ENCODE results near the gene PDE3A. TPM values are rescaled to one million over a fixed set of nuclear protein-coding genes. Genes with fewer than 3 reads are reported as not detected.

Gene PDE3A
- total and polyA plus RNA-seq, 5 experiments from 2014 or later: not detected

GRCh38 chr12:20561871-20562270 is 193.5 kb downstream of the PDE3A start:
- Mint-ChIP-seq H3K36me3 (no peaks in the 10 kb centered on the region), H3K27me3 (no peaks in the 10 kb centered on the region), H3K27ac (no peak overlapping the region), H3K4me1 (no peaks in the 10 kb centered on the region), H3K4me3 (no peak overlapping the region), H3K9me3 (peaks cover 0 to under 1% (median 0%) of the 10 kb centered on the region in 9 donors)
- POLR2A ChIA-PET: no interaction called here
- no peak for ATAC-seq
- no peak for DNase-seq

DNA sequence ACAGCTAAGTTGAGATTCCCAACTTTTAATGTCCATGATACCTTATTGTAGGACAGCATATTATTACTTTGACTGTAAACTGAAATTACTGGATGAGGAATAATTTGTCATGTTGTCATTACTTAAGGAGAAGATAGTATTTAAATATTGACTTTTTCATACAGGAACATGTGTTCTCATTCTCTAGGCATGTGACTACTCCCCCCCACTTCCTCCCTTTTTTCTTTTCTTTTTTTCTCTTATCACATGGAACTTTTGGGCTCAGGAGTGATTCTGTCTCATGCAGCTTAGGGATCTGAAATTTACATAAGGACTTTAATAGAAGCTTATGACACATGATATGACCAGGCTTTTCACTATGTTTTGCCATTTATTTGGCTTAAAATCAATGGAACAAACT is 199.1 kb downstream of the PDE3A start:
- POLR2A ChIA-PET: no interaction called here

DNA sequence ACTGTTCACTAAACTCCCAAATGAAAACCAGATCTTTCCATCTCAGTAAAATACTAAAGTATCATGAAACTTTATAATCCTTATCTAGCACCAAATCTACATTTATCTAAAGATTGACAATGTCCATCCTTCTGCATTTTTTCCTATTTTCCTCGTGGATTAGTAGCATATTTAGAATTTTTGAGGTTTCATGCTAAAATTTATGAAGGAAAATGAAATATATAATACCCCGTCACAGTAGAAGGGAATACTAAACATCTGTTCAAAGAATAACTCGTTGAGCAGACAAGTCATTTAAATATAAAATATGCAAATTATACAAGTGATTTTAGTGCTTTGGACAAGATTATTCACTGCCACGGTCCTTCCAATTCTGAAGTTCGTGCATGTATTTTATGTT is 204.1 kb downstream of the PDE3A start:
- H3K27ac Mint-ChIP-seq: no peak overlapping the region
- POLR2A ChIA-PET: no interaction called here
- no peaks in the 10 kb centered on the region for H3K36me3 Mint-ChIP-seq
- no peaks in the 10 kb centered on the region for H3K4me1 Mint-ChIP-seq
- no peak for ATAC-seq
- H3K27me3 Mint-ChIP-seq: no peaks in the 10 kb centered on the region
- no peak overlapping the region for H3K4me3 Mint-ChIP-seq
- no peaks in the 10 kb centered on the region for H3K9me3 Mint-ChIP-seq
- no peak for DNase-seq

More for the DNA sequence above, 199.1 kb downstream of the PDE3A start:
- H3K4me1 Mint-ChIP-seq: no peaks in the 10 kb centered on the region
- no peak overlapping the region for H3K4me3 Mint-ChIP-seq
- H3K36me3 Mint-ChIP-seq: no peaks in the 10 kb centered on the region
- H3K27me3 Mint-ChIP-seq: no peaks in the 10 kb centered on the region
- H3K9me3 Mint-ChIP-seq: no peaks in the 10 kb centered on the region
- no peak for DNase-seq
- no peak for ATAC-seq
- no peak overlapping the region for H3K27ac Mint-ChIP-seq

DNA sequence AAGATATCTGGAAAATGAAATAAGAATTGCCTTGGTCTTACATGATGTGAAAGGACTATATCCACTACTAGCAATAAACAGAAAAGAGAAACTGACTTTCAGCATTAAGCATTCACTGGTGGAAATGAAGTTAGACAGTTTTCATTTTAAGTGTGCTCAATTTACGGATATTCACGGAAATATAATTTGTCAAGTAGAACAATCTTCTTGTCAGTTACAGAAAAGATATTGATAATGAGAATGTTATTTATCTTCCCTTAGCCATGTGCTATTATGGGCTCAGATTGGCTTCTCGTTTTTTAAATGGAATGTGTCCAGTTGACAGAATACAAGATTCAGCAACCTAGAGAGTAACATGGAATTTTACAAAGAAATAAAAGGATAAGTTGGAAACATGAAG is 208.2 kb downstream of the PDE3A start:
- Mint-ChIP-seq H3K4me3 (no peak overlapping the region), H3K27ac (no peak overlapping the region), H3K27me3 (peaks cover 0 to 4% (median 0%) of the 10 kb centered on the region in 5 donors), H3K4me1 (no peaks in the 10 kb centered on the region), H3K9me3 (peaks cover 0 to 3% (median 0%) of the 10 kb centered on the region in 9 donors), H3K36me3 (no peaks in the 10 kb centered on the region)
- ATAC-seq (no peak), DNase-seq (no peak)
- POLR2A ChIA-PET: no interaction called here

GRCh38 chr12:20577054-20577453 is 208.7 kb downstream of the PDE3A start:
- DNase-seq (no peak), ATAC-seq (no peak)
- Mint-ChIP-seq H3K27ac (no peak overlapping the region), H3K36me3 (no peaks in the 10 kb centered on the region), H3K4me1 (no peaks in the 10 kb centered on the region), H3K27me3 (peaks cover 0 to 4% (median 0%) of the 10 kb centered on the region in 5 donors), H3K4me3 (no peak overlapping the region), H3K9me3 (peaks cover 0 to 3% (median 0%) of the 10 kb centered on the region in 9 donors)
- POLR2A ChIA-PET: no interaction called here

GRCh38 chr12:20578142-20578541 is 209.8 kb downstream of the PDE3A start:
- DNase-seq (no peak), ATAC-seq (no peak)
- POLR2A ChIA-PET: no interaction called here
- H3K4me3 Mint-ChIP-seq: no peak overlapping the region
- no peaks in the 10 kb centered on the region for H3K36me3 Mint-ChIP-seq
- H3K4me1 Mint-ChIP-seq: no peaks in the 10 kb centered on the region
- H3K27me3 Mint-ChIP-seq: peaks cover 0 to 4% (median 0%) of the 10 kb centered on the region in 5 donors
- no peak overlapping the region for H3K27ac Mint-ChIP-seq
- peaks cover 0 to 3% (median 0%) of the 10 kb centered on the region in 9 donors for H3K9me3 Mint-ChIP-seq

- ATAC-seq: no peak
- H3K27me3 Mint-ChIP-seq: peaks cover 0 to 5% (median 0%) of the 10 kb centered on the region in 5 donors
- H3K4me3 Mint-ChIP-seq: no peak overlapping the region
- H3K36me3 Mint-ChIP-seq: no peaks in the 10 kb centered on the region
- H3K27ac Mint-ChIP-seq: no peak overlapping the region
- DNase-seq: no peak
- peaks cover 0 to 3% (median 0%) of the 10 kb centered on the region in 9 donors for H3K9me3 Mint-ChIP-seq
- POLR2A ChIA-PET: no interaction called here
- H3K4me1 Mint-ChIP-seq: no peaks in the 10 kb centered on the region
Observed at GRCh38 chr12:20585055-20585625, 216.8 kb downstream of the PDE3A start.

DNA sequence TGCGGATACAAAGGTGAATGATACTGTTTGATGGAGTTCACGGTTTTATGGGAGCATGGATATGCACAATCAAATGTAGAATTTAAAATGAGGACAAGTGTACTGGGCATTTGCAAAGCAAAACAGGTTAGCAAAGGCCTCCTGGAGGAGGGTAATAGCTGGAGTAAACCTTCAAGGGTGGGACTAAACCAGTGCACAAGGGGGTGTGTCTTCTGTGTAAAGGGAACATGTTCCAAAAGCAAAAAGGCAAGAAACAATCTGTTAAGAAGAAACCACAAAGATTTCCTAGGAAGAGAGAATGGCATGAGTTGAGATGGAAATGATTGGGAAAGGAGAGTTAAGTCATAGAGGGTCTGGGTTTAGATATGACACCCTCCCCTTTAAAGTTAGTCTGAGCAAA is 217.6 kb downstream of the PDE3A start:
- H3K4me1 Mint-ChIP-seq: no peaks in the 10 kb centered on the region
- no peaks in the 10 kb centered on the region for H3K36me3 Mint-ChIP-seq
- H3K9me3 Mint-ChIP-seq: peaks cover 0 to 3% (median 0%) of the 10 kb centered on the region in 9 donors
- ATAC-seq (no peak), DNase-seq (no peak)
- POLR2A ChIA-PET: no interaction called here
- no peak overlapping the region for H3K27ac Mint-ChIP-seq
- H3K4me3 Mint-ChIP-seq: no peak overlapping the region
- H3K27me3 Mint-ChIP-seq: peaks cover 0 to 6% (median 0%) of the 10 kb centered on the region in 5 donors

DNA sequence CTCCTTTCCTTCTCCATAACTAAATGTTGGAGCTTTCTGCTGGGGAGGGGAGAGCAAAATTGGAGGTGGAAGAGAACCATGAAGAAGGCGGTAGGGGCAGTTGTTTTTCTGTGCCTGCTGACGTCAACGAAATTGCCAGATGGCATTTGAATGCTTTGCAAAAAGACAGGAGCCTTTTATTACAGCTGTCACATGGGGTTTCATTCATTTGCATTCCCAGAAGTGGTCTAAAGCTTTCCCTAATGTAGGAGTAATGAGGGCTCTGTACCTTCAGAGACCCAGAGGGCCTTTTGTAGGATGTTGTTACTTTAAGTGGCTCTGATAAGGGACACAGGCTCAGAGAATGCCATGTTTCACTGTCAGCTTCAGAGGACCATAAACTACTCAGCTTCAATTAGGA is 219.7 kb downstream of the PDE3A start:
- POLR2A ChIA-PET: no interaction called here
- DNase-seq (no peak), ATAC-seq (no peak)
- Mint-ChIP-seq H3K36me3 (no peaks in the 10 kb centered on the region), H3K4me1 (no peaks in the 10 kb centered on the region), H3K4me3 (no peak overlapping the region), H3K9me3 (peaks cover 0 to 3% (median 0%) of the 10 kb centered on the region in 9 donors), H3K27me3 (peaks cover 0 to 6% (median 0%) of the 10 kb centered on the region in 5 donors), H3K27ac (no peak overlapping the region)

GRCh38 chr12:20590570-20590969 is 222.2 kb downstream of the PDE3A start:
- ATAC-seq (no peak), DNase-seq (no peak)
- H3K27ac Mint-ChIP-seq: no peak overlapping the region
- H3K4me3 Mint-ChIP-seq: no peak overlapping the region
- H3K36me3 Mint-ChIP-seq: no peaks in the 10 kb centered on the region
- peaks cover 0 to 6% (median 2%) of the 10 kb centered on the region in 5 donors for H3K27me3 Mint-ChIP-seq
- peaks cover 0 to 2% (median 0%) of the 10 kb centered on the region in 9 donors for H3K9me3 Mint-ChIP-seq
- POLR2A ChIA-PET: no interaction called here
- H3K4me1 Mint-ChIP-seq: no peaks in the 10 kb centered on the region

GRCh38 chr12:20592556-20592955 is 224.2 kb downstream of the PDE3A start:
- Mint-ChIP-seq H3K36me3 (no peaks in the 10 kb centered on the region), H3K27me3 (peaks cover 0 to 6% (median 2%) of the 10 kb centered on the region in 5 donors), H3K4me3 (no peak overlapping the region), H3K27ac (no peak overlapping the region), H3K4me1 (no peaks in the 10 kb centered on the region), H3K9me3 (peaks cover 0 to 2% (median 0%) of the 10 kb centered on the region in 9 donors)
- DNase-seq (no peak), ATAC-seq (no peak)
- POLR2A ChIA-PET: no interaction called here

- Mint-ChIP-seq H3K4me1 (no peaks in the 10 kb centered on the region), H3K27ac (no peak overlapping the region), H3K9me3 (peaks cover 0 to 2% (median 0%) of the 10 kb centered on the region in 9 donors), H3K36me3 (no peaks in the 10 kb centered on the region), H3K27me3 (peaks cover 0 to 6% (median 1%) of the 10 kb centered on the region in 5 donors), H3K4me3 (no peak overlapping the region)
- no peak for DNase-seq
- no peak for ATAC-seq
- POLR2A ChIA-PET: no interaction called here
Observed at GRCh38 chr12:20593611-20594010, 225.3 kb downstream of the PDE3A start.

DNA sequence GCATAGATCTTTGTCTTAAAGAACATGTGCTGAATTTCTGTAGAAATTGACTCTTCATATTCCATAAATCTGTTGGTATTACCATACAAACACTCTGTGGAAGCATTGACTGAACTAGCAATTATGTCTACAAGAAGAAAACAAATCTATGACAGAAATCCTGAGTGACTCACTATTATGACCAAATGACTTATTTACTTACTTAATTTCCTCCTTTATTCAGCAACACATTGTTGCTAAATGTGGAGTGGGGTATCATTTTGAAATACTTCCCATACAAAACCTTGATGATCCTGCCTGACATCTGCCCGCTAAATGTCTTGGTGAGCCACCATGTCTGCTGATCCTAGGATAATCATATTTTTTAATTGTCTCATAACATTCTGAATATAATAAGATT is 227.7 kb downstream of the PDE3A start:
- peaks cover 0 to 2% (median 0%) of the 10 kb centered on the region in 5 donors for H3K27me3 Mint-ChIP-seq
- peaks cover 0 to 2% (median 0%) of the 10 kb centered on the region in 9 donors for H3K9me3 Mint-ChIP-seq
- H3K4me1 Mint-ChIP-seq: no peaks in the 10 kb centered on the region
- H3K36me3 Mint-ChIP-seq: no peaks in the 10 kb centered on the region
- no peak for ATAC-seq
- no peak overlapping the region for H3K27ac Mint-ChIP-seq
- DNase-seq: no peak
- no peak overlapping the region for H3K4me3 Mint-ChIP-seq
- POLR2A ChIA-PET: no interaction called here

GRCh38 chr12:20599757-20600156 is 231.4 kb downstream of the PDE3A start:
- H3K4me1 Mint-ChIP-seq: no peaks in the 10 kb centered on the region
- ATAC-seq (no peak), DNase-seq (no peak)
- POLR2A ChIA-PET: no interaction called here
- H3K27me3 Mint-ChIP-seq: peaks cover 0 to 6% (median 0%) of the 10 kb centered on the region in 5 donors
- H3K27ac Mint-ChIP-seq: no peak overlapping the region
- no peaks in the 10 kb centered on the region for H3K36me3 Mint-ChIP-seq
- H3K4me3 Mint-ChIP-seq: no peak overlapping the region
- no peaks in the 10 kb centered on the region for H3K9me3 Mint-ChIP-seq

Measured in naive thymus-derived CD8-positive, alpha-beta T cell (primary cell).